Erythroblast (primary cell): ENCODE results near the gene MTG2.

Experiments
- DNase-seq, 2 experiments: peaks; one replicate each; lab custom pipeline; 2025; lab: John Stamatoyannopoulos, UW
- GATA1 ChIP-seq: IDR thresholded peaks from 2 replicates; pipeline ENCODE4 v1.6.1; 2011; ENCODE audit warnings: low read depth, mild to moderate bottlenecking, control low read depth, low read length, moderate library complexity
- POLR2A ChIP-seq: IDR thresholded peaks from 2 replicates; pipeline ENCODE4 v1.6.1; 2011; ENCODE audit warnings: mild to moderate bottlenecking, low read length

MTG2 gene

GRCh38 chr20:62149532-62150309 is 33.1 kb upstream of the MTG2 start:
- TF ChIP-seq POLR2A (no peak), GATA1 (no peak)
- DNase-seq: no peak

- TF ChIP-seq POLR2A (no peak), GATA1 (no peak)
- no peak for DNase-seq
Observed at GRCh38 chr20:62150310-62150575, 32.6 kb upstream of the MTG2 start.

- TF ChIP-seq POLR2A (no peak), GATA1 (no peak)
- no peak for DNase-seq
Observed at GRCh38 chr20:62151225-62151624, 31.6 kb upstream of the MTG2 start.

GRCh38 chr20:62151835-62152364 is 30.9 kb upstream of the MTG2 start:
- no peak for DNase-seq

GRCh38 chr20:62155428-62156253 is 27.2 kb upstream of the MTG2 start:
- no peak for DNase-seq
- TF ChIP-seq POLR2A: no peak
- no peak for TF ChIP-seq GATA1

More at GRCh38 chr20:62151835-62152364, 30.9 kb upstream of the MTG2 start:
- TF ChIP-seq POLR2A (no peak), GATA1 (no peak)

- no peak for DNase-seq
- TF ChIP-seq GATA1 (no peak), POLR2A (no peak)
Observed at GRCh38 chr20:62156254-62156556, 26.6 kb upstream of the MTG2 start.

GRCh38 chr20:62156592-62157386 is 26.0 kb upstream of the MTG2 start:
- TF ChIP-seq POLR2A (no peak), GATA1 (no peak)
- DNase-seq: peak; percentile 75 to 81

GRCh38 chr20:62157387-62158087 is 25.3 kb upstream of the MTG2 start:
- DNase-seq: no peak
- TF ChIP-seq GATA1: no peak
- TF ChIP-seq POLR2A: no peak

- no peak for DNase-seq
- TF ChIP-seq GATA1: no peak
- no peak for TF ChIP-seq POLR2A
Observed at GRCh38 chr20:62158088-62158400, 24.8 kb upstream of the MTG2 start.

- TF ChIP-seq GATA1 (no peak), POLR2A (no peak)
Observed at GRCh38 chr20:62158541-62158940, 24.3 kb upstream of the MTG2 start.

GRCh38 chr20:62159052-62159451 is 23.8 kb upstream of the MTG2 start:
- TF ChIP-seq POLR2A (no peak), GATA1 (no peak)
- DNase-seq: no peak

More at GRCh38 chr20:62158541-62158940, 24.3 kb upstream of the MTG2 start:
- no peak for DNase-seq

GRCh38 chr20:62159839-62160238 is 23.0 kb upstream of the MTG2 start:
- DNase-seq: no peak

GRCh38 chr20:62160253-62160652 is 22.6 kb upstream of the MTG2 start:
- no peak for DNase-seq
- no peak for TF ChIP-seq GATA1
- TF ChIP-seq POLR2A: no peak

More at GRCh38 chr20:62159839-62160238, 23.0 kb upstream of the MTG2 start:
- TF ChIP-seq GATA1 (no peak), POLR2A (no peak)

GRCh38 chr20:62160876-62161275 is 22.0 kb upstream of the MTG2 start:
- DNase-seq: no peak
- TF ChIP-seq POLR2A (no peak), GATA1 (no peak)
